NCI-H1436 treated with DMSO at 0.1 percent for 48 hours (cell line): Measurements from ENCODE around the gene ENAH.

Experiments
- DNase-seq: peaks from one replicate; lab custom pipeline; 2025; lab: John Stamatoyannopoulos, UW

The ENAH gene

DNA sequence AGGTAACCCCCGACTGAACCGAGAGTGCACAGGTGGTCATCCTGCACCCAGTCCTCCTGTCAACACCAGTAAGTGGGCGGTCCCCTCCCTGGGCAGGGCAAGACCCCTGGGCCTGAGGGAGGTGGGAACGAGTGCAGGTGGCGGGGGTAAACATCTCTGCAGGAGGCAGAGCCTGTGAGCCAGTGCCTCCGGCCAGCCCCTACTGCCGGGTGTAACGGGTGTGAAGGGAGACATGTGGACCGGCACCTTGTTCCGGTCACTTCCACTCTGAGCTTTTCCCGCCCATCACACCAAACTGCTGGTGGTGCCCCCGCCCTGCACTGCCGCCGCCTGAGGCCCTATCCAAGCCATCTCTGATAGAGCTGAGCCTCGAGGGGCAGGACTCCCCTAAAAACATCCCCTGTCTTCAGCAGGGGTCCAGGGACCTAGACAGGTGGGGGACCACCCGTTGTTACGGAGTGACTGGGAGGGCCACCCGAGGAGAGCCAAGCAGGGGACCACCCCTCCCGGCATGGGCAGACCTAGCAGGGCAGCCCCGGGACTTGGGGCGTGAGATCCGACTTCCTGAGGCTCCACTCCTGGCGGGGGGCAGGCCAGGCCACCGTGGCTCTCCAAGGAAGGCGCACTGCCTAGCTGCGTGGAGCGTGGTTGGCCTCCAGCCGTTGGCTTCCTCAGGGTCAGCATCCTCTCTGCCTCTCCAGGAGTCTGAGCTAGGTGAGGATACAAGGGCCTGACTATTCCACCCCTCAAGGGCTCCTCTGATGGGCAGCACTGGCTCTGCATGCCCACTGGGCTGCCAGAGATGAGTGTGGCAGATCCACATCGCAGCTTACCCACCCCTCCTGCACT lies 181.2 kb downstream of the ENAH start:
- no peak for DNase-seq

DNA sequence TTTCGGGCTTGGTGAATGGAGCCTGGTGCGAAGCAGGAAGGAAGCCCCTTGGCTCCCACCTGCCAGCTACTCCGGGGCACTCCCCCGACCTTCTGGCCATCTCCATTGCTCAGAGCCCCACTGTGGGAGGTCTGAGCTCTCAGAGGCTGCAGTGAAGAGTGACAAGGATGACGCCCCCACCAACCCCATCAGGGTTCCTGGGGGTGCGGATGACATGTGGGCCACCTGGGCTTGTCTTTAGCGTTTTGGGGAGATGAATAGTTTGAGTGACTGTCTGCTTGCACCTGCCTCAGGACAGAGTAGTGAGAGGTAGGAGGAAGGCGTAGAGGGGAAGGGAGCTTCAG lies 181.8 kb downstream of the ENAH start:
- DNase-seq, result no peak

DNA sequence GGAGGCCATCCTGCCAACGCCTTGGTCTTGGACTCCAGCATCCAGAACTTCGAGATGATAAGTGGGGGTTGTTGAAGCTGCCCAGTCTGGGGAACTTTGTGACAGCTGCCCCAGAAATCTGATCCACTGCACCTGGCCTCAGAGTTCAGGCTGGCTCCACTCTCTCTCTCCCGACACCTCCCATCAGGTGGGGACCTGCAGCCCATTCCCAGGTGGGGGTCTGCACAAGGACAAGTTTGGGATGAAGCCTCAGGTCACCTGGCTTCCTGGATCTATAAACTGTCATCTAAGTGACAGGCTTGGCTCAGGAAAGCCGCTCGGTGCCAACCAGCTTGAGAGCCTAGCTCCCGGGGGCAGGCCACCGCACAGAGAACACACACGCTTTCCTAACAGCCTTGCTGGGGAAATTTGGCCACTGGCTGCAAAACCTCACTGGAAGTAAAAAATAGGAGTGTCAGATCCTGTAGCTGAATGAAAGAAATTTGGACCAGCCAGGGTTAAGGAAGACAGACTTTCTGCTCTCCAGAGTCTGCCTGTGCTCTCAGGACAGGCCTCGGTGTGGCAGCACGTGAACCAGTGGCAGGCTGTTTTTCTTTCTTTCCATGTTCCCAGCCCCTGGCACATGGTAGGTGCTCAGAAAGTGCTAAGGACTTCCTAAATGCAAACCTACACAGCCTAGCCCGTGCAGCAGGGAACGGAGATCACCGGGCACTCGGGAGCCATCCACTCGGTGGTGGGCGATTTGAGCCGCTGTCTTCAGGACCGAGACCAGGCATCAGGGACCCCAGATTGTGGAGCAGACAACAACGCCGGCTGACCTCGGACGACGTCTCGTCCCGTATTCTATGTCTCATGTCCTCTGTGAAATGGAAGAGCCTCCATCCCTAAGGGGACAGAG lies 182.5 kb downstream of the ENAH start:
- no peak for DNase-seq

DNA sequence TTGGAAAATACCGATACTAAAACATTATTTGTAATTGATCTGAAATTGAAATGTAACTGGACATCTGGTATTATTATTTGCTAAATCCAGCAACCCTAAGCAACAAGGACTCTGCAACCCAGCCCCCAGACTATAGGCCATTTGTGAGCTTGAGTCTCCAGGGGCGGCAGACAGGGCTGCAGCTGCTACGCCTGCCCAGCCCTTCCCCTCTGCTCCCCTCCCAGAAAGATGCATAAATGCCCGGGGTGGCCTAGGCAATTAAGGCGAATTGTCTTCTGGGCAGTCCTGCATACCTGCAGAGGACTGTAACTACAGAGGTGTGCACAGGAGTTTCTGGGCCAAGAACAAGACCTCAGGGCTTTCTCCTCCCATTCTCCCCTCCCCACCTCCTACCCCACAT lies 183.9 kb downstream of the ENAH start:
- DNase-seq, result no peak

DNA sequence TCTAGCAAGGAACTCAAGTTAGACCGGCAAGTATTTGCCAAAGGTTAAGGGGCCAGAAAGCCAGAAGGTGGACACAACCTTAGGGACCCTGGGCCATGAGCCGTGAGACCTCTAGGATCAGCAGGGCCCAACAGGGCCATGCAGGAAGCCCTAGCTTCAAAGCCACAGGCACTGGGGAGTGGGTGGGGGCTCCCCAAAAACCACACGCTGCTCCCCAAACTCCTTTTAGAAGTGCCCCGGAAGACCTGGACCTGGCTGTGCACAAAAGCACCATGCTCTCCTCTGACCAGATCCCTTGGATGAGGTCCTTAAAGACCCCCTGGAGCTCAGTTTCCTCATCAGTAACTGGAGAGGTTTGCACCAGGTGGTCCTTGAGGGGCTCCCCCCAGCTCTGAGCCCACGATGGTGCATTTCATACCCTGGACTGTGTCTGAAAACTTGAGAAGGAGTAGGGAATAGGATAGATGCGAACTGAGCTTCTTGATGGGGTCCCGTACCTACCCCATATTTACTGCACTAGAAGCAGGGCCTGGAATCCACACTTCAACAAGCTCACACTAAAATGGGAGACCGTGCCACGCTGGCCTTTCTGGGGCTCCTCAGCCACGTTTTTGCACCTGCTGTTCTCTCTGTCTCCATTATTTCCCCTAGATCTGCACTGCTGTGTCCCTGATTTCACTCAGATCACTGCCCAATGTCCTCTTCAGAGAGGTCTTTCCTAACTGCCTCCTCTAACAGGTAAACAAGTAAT lies 184.5 kb downstream of the ENAH start:
- no peak for DNase-seq

DNA sequence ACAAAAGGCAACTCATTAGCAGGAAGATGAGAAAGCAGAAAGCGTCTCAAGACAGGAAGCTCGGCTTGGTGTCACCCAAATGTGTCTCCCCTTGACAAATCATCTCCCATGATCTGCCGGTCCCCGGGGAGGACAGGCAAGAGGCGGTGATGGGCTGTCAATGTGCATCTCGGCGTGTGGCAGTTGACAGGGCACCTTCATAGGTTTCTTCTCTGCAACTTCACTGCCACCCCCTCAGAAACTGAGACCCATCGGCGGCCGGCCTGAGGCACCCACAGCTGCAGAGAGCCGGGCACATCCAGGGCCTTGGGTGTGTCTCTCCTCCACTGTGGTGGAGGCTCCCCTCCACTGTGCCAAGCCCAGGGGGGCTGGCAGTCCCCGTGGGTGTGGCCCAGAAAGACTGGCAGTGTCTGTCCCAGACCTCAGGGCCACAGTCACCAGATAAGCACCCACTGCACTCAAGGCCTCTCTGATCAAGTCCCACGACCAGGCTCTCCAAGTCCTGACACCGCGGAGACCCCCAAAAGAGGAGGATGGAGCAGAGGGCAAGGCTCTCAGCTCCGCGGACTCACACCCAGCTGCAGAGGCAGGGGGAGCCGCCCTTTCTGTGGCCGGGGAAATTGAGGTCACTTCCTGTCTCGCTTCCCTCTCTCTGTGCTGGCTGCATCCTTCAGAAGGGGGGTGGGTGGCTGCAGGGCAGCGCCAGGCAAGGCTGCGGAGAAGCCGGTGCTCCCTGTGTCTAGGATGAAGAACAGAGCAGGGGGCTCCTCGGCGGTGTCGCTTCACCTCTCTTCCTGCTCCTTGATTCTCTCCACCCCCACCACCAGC lies 185.5 kb downstream of the ENAH start:
- DNase-seq, result no peak

DNA sequence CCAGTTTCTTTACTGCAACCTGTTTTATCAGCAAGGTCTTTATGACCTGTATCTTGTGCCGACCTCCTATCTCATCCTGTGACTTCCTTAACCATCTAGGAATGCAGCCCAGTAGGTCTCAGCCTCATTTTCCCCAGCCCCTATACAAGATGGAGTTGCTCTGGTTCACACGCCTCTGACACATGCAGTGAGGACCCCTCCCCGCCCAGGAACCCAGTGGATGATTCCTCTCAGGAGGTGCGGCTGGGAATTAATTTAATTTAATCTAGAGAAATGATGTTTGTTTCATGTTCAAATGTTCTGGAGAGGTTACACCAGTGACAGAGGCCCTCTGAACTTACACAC lies 186.1 kb downstream of the ENAH start:
- DNase-seq, result no peak

DNA sequence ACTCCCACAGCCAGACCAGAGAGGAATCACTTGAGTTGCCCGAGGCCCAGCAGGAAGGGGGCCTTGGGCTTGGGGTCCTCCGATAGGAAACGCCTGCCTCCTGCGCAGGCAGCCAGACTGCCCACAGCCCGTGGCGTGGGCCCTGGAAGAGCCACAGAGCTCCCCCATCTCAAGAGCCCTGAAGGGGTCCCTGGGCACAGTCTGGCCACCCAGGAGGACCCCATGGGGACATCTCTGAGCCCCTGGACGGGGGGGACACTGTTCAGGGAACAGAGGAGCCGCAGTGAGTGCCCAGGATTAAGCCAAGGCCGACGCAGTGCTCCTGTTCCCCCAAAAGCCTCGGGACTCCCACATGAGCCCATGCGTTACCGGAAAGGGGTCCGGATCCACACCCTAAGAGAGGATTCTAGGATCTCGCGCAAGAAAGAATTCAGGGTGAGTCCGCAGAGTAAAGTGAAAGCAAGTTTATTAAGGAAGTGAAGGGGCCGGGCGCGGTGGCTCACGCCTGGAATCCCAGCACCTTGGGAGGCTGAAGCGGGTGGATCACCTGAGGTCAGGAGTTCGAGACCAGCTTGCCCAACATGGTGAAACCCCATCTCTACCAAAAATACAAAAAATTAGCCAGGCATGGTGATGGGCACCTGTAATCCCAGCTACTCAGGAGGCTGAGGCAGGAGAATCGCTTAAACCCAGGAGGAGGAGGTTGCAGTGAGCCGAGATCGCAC lies 187.0 kb downstream of the ENAH start:
- DNase-seq, result no peak

DNA sequence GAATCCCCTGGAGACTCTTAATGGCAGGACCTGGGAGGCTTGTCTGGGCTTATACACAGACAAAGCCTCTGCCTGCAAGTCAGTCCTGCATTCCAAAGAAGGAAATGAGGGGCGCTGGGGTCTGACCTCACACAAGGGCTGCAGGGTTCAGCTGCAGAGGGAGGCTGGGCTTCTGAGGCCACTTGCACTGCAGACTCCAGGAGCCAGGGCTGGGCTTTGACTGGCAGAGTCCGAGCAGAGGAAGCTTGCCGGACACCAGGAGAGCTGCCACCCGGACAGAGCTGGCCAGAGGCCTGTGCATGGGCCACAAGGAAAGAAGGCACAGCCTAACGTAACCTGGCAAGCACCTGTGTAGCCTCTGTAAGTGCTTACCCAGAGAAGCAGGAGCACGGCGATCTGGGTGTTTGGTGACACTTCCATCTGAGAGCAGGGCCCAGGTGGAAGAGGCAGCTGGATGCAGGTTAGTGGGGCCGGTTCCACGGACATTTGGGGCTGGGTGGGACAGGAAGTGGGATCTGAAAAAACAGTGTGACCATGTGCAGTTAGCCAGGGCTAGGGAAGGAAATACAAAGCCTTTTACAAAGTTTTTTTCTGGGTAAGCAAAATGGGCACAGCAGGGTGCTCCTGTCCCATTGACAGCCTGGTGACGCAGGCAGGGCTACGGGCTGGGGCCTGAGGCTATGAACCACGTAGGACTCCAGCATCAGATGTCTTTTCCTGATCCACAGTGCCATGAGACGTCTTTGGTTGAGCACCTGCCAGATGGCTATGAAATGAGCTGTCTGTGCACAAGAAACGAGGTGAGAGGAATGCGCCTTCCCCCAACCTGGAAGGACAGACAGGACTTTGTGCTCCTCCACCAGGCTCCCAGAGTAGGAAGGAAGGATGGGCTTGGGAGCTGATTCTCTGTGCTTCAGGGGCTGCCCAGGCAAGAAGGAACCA lies 187.8 kb downstream of the ENAH start:
- no peak for DNase-seq

DNA sequence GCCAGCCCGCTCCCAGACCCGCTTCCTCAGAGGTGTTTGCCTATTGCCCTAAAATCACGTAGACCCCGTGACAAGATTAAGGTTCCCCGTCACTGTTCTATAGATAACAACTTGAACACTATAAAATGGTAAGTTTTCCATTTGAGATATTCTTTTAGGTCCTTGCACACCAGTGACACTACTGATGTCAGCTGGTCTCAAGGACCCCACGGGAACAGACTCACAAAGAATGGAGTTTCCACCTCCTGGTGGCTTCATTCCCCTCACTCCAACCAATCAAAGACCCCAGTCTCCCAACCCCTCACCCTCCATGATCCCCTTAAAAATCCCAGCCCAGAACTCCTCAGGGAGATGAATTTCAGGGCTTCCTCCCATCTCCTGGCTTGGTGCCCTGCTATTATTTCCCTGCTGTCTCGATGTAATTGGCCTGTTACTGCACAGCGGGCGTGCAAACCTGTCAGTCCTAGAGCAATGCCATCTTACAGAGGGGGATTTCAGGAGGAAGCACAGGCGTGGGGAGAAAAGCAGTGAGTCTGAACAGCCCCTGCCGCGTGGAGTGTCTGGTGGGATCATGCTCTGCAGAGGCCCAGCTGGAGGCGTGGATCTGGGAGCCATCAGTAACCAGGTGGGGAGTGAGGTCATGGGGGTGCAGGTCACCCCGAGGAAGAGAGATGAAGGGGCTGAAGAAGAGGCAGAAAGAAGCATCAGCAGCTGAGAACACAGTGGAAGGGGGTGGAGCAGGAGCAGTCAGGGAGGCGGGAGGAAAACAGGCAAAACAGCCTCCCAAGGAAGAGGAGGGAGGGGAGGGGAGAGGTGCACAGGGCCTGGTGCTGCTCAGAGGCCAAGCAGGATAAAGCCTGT lies 190.0 kb downstream of the ENAH start:
- DNase-seq, result peak; percentile 66

DNA sequence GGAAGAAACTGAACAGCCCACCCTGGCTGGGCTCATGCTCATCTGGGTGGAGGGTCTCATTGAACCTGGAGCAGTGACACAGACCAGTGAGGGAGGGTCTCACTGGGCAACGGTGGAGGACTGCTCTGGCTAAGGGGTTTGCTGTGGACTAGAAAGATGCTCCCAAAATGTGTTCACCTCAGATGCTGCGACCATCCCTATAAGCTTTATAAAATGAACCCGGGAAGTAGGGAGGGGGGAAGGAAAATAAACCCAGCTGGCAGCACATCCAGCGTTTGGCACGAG lies 190.6 kb downstream of the ENAH start:
- no peak for DNase-seq

DNA sequence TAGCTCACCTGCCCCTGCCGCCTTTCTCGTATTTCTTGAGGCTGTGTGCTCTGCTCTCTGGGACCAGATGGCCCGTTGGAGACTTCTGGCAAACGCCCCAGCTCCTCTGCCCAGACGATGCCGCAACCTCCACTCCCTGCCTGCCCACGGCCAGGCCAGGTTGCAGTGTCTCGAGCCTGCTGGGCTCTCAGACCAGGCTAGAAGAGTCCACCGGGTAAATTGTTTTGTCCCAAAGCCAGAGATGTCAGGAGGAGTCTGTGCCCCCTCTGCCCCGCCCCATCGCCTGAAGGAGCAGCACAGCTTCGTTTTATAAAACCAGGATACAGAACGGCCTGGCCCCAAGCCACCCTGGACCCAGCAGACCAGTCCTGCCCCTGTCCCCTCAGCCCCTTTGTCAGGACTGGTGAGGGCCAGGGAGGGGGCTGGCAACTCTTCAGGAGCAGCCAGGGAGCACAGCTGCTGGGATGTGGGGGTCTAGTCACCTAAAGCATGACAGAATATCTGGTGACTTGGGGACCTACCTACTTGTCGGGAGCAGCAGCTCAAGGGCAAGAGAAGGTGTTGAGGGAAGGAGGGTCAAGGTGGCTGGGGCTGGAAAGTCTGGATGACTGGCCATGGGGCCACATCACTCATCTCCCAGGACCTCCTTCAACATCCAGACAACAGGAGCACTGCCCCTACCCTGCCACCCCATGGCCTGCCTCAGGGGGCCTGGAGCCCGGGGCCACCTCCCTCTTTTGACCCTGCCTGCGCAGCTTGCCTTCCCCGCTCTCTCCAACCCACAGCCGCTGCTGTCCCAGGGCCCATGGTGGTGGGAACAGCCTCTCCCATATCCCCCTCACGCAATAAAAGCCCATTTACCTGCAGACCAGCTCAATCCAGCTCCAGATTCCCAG lies 191.1 kb downstream of the ENAH start:
- DNase-seq, result no peak

DNA sequence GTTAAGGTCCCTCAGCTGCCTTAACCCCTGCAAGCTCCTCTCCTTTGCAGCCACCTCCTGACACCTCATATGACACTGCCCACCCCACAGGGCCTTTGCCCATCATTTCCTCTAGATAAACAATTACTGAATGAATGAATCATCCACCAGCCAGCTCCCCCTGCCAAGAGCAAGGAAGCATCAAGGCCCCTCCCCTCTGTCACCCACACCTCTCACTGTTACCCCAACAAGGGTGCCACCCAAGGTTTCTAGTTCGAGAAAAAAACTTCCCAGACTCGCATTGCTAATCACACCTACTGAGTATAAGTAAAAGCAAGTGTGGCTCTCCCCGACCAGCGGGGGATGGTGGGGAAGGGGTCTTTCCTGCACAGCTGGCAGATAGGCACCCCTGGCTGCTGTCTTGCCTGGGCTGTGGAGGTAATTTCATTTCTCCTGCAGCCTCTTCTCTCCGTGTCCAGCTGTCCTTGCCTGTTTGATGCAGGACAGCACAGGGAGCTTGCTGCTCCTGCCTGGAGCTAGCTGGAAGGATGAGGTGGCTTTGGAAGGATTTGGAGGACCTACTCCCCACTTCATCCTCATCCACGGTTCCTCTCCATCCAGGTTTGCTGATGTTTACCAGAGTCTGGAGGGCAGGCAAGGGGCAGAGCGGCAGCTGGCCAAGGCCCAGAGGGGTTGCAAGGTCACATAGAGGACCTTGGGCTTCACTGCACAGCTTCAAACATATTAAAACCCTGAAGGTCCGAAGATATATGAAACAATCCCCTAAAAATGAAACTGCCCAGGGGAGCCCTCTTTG lies 192.0 kb downstream of the ENAH start:
- DNase-seq, result no peak

DNA sequence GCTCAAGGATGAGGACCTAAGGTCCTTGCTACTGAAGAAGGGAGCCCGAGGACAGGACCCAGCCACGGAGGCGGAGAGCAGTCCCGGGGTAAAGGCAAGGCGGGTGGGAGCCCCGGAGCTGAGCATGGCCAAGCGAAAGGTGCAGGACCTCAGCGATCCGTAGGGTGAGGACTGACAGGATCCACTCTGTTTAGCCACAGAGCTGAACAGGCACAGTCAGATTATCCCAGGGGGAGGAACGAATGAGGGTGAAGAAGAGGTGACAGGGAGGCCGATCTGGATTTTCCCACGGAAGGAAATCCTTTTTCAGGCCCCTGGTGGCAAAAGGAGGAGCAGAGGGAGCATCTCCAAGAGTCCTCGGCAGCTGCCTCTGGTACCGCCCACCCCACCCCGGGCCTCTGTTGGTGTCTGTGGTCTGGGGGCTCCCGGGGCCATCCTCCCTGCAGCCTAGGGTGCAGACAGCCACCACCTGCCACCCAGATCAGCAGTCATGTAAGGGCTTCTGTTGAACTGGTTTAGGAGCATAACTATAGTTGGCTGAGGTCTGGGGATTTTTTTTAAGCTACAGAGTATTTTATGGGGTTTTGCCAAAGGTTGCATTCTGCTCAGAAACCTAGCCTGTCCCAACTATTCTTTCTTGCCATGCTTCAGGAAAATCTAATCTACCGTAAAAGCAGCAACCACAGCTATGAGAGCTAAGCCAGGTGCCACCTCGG lies 192.7 kb downstream of the ENAH start:
- no peak for DNase-seq

DNA sequence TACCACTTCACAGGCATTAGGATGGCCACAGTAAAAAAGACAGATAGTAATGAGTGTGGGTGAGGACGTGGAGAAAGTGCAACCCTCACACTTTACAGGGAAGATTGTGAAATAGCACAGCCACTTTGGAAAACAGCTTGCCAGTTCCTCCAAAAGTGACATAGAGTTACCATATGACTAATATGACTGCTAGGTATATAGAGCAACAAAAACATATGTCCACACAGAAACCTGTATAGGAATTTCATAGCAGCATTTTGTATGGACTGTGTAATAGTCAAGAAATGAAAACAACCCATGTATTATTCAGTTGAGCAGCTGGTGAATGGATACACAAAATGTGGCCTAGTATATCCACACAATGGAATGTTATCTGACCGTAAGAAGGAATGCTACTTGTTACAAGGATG lies 194.7 kb downstream of the ENAH start:
- DNase-seq, result no peak

DNA sequence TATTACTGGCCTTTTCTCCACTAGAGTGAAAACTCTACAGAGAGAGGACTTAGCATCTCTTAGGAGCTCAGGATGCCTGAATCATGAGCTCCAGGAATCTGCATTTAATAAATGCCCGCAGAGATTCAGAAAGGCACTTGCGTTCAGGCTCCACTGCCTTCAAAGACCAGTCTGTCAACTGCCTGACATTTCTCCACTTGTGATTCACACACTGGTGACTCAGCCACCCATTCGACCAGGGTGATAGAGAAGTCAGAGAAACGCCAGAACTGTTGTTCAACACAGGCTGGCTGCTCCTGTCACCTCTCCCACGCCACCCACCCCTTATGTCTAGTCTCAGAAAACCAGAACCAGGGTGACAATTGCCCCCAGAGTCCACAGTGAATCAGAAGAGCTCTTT lies 198.2 kb downstream of the ENAH start:
- peak; percentile 28 for DNase-seq
